K562 (cell line): ENCODE results near the gene IARS1. TPM values are rescaled to one million over a fixed set of nuclear protein-coding genes. Genes with fewer than 3 reads are reported as not detected.

Source experiments
- ATAC-seq: fragments of 200-7000 bp; cut with Tn5 transposase; 3 replicates; pipeline ENCODE4 v1.9.1; 2020; ENCODE audit warnings: moderate library complexity
- BruUV-seq: library from RNA; stranded (reverse); fragments of 400-500 nt; replicated peaks from 2 replicates; lab custom pipeline; 2021; lab: Mats Ljungman, UMichigan
- CTCF ChIA-PET: fragments of 300-600 bp; formaldehyde crosslinking; extraction: SDS; loops from one replicate; lab custom pipeline; 2021; ENCODE audit warnings: low intra/inter-chr PET ratio; lab: Yijun Ruan, JAX
- POLR2A ChIA-PET: fragments of 300-600, 350-650 bp; sonication (Branson Sonifier 250); formaldehyde crosslinking; extraction: SDS; loops from one replicate; lab custom pipeline; 2021; ENCODE audit warnings: antibody characterized with exemption, inconsistent platforms; lab: Yijun Ruan, JAX
- DNase-seq, 4 experiments: peaks; one replicate each; pipeline versions ENCODE4 v3.0.0 to v3.0.0-alpha.2; 2011 to 2018; ENCODE audit warnings: low spot score in 3 of 4, mixed read lengths in 3 of 4; ENCODE audit errors: extremely low read depth in 1 of 4
- FAIRE-seq: peaks from 2 replicates; lab custom pipeline; 2011; peaks lifted over from hg19 to GRCh38; lab: Jason Lieb, UNC
- H2AFZ ChIP-seq: 2 replicates; pipeline ENCODE4 v1.6.0; 2011; ENCODE audit warnings: low read depth, low read length, control low read depth, inconsistent platforms
- H3K27ac ChIP-seq: fragments of 200-600 bp; 3 replicates; pipeline ENCODE4 v1.8.0; 2011; ENCODE audit warnings: low read depth, mild to moderate bottlenecking, control low read depth, inconsistent platforms, low read length, moderate library complexity, mixed read lengths; ENCODE audit errors: extremely low read depth
- H3K27me3 ChIP-seq, 2 experiments: fragments of 300-600 bp in 1 of 2; 2 replicates in 1 of 2; 3 replicates in 1 of 2; pipeline versions ENCODE4 v1.6.0 to v1.8.0; 2011; ENCODE audit warnings: inconsistent platforms in 2 of 2, low read length in 2 of 2, mild to moderate bottlenecking in 1 of 2, mixed read lengths in 1 of 2, moderate library complexity in 1 of 2; ENCODE audit not compliant: control insufficient read depth in 2 of 2, insufficient read depth in 2 of 2
- H3K36me3 ChIP-seq: fragments of 300-600 bp; 3 replicates; pipeline ENCODE4 v1.8.0; 2011; ENCODE audit warnings: mild to moderate bottlenecking, low read length, inconsistent platforms; ENCODE audit not compliant: control insufficient read depth, insufficient read depth
- H3K4me1 ChIP-seq, 2 experiments: fragments of 200-600 bp in 1 of 2; replicated peaks in 1 of 2; 2 replicates in 1 of 2; 3 replicates in 1 of 2; pipeline versions ENCODE4 v1.5.1 to v1.8.0; 2011; ENCODE audit warnings: inconsistent platforms in 2 of 2, low read length in 2 of 2, mild to moderate bottlenecking in 1 of 2, mixed read lengths in 1 of 2, moderate library complexity in 1 of 2; ENCODE audit not compliant: control insufficient read depth in 2 of 2, insufficient read depth in 2 of 2
- H3K4me2 ChIP-seq: 2 replicates; pipeline ENCODE4 v1.6.1; 2011; ENCODE audit warnings: low read length, control low read depth, inconsistent platforms, mixed read lengths; ENCODE audit not compliant: insufficient read depth
- H3K4me3 ChIP-seq: fragments of 200-600 bp; sonication (generic), shearing (Covaris generic); 2 replicates; pipeline ENCODE4 v1.5.1; 2016; ENCODE audit warnings: control low read depth, inconsistent platforms
- H3K79me2 ChIP-seq: fragments of 200-600 bp; 3 replicates; pipeline ENCODE4 v1.8.0; 2011; ENCODE audit warnings: low read length, inconsistent platforms; ENCODE audit not compliant: control insufficient read depth, insufficient read depth
- H3K9ac ChIP-seq, 2 experiments: 2 replicates each; pipeline versions ENCODE4 v1.6.0 to v1.6.1; 2011; ENCODE audit warnings: low read depth in 2 of 2, low read length in 2 of 2, control low read depth in 1 of 2, inconsistent platforms in 1 of 2, mild to moderate bottlenecking in 1 of 2, mixed read lengths in 1 of 2; ENCODE audit not compliant: insufficient read depth in 1 of 2
- H3K9me1 ChIP-seq: one replicate; pipeline ENCODE4 v1.6.0; 2011; ENCODE audit warnings: inconsistent platforms, mild to moderate bottlenecking, low read length, moderate library complexity; ENCODE audit not compliant: control insufficient read depth, insufficient read depth
- H3K9me3 ChIP-seq: replicated peaks from 2 replicates; pipeline ENCODE4 v1.5.1; 2011; ENCODE audit warnings: low read depth, low read length, inconsistent platforms; ENCODE audit not compliant: control insufficient read depth, insufficient read depth
- H4K20me1 ChIP-seq: replicated peaks from 2 replicates; pipeline ENCODE4 v1.6.1; 2011; ENCODE audit warnings: low read length, inconsistent platforms, mixed read lengths; ENCODE audit not compliant: control insufficient read depth, insufficient read depth
- C11orf30 ChIP-seq: fragments of 450-650 bp; IDR thresholded peaks from 2 replicates; pipeline ENCODE4 v1.6.1; 2016; ENCODE audit warnings: low read depth, mild to moderate bottlenecking
- RBFOX2 ChIP-seq: fragments of 200-400 bp; formaldehyde crosslinking; IDR thresholded peaks from 2 replicates; pipeline ENCODE4 v1.6.1; 2017; ENCODE audit warnings: low read depth, mild to moderate bottlenecking, low read length, moderate library complexity
- SMARCB1 ChIP-seq: IDR thresholded peaks from 2 replicates; pipeline ENCODE4 v1.6.1; 2011; ENCODE audit warnings: improper control_type of control experiment, low read depth; ENCODE audit not compliant: insufficient read length
- ZNF239 ChIP-seq: fragments of 250-450 bp; sonication (Bioruptor Pico); IDR thresholded peaks from 2 replicates; pipeline ENCODE4 v1.4.0; 2020; ENCODE audit warnings: mild to moderate bottlenecking
- ZNF316 ChIP-seq: fragments of 450-650 bp; IDR thresholded peaks from 2 replicates; pipeline ENCODE4 v1.6.1; 2016
- ZNF717 ChIP-seq: fragments of 250-450 bp; sonication (Bioruptor Pico); IDR thresholded peaks from 2 replicates; pipeline ENCODE4 v1.5.0; 2021
- WGBS: fragments of 100-300 bp; shearing (Covaris generic); methylation state at CpG from one replicate; pipeline ENCODE4 v1.1.6; 2016; ENCODE audit warnings: low coverage, mixed read lengths; ENCODE audit not compliant: insufficient coverage; ENCODE audit errors: missing lambda C conversion rate; 5-methylcytosine and 5-hydroxymethylcytosine counted together
- in situ Hi-C: fragments of 300-500 bp; cut with MboI; formaldehyde crosslinking; loops from 4 replicates; pipeline ENCODE4 v1.15.0; 2018; ENCODE audit warnings: inconsistent platforms, mixed read lengths
- intact Hi-C: fragments of 100-400 bp; cut with micrococcal nuclease; formaldehyde crosslinking; loops from 2 replicates; pipeline ENCODE4 v1.14.2; 2022
- polyA plus RNA-seq, 8 experiments: library from polyadenylated mRNA; depleted of rRNA in 4 of 8; stranded (reverse) in 5 of 8; unstranded in 3 of 8; fragments of >200 nt; fragmentation: Nextera tagmentation in 2 of 8; fragmentation: Illumina TruSeq in 1 of 8; extraction: Ambion mirVana in 2 of 8; extraction: Trizol in 1 of 8; gene quantifications; 2 replicates each; pipeline versions ENCODE4 v1.2.1 to v1.2.3, GENCODE V29; 2011 to 2014; ENCODE audit warnings: inconsistent platforms in 1 of 8, missing spikeins in 1 of 8
- total RNA-seq, 7 experiments: library from RNA; depleted of rRNA in 6 of 7; stranded (reverse); fragments of >200 nt in 6 of 7; fragmentation: Illumina TruSeq in 2 of 7; extraction: Trizol in 2 of 7; gene quantifications; 2 replicates each; pipeline versions ENCODE4 v1.2.1 to v1.2.3, GENCODE V29; 2011 to 2021; ENCODE audit warnings: low replicate concordance in 1 of 7

The IARS1 gene
- total and polyA plus RNA-seq, 9 of the 15 experiments (the other 6 are each of a cell fraction or from before 2014, with no cell fraction given) = 119 to 371 (median 234) TPM

DNA sequence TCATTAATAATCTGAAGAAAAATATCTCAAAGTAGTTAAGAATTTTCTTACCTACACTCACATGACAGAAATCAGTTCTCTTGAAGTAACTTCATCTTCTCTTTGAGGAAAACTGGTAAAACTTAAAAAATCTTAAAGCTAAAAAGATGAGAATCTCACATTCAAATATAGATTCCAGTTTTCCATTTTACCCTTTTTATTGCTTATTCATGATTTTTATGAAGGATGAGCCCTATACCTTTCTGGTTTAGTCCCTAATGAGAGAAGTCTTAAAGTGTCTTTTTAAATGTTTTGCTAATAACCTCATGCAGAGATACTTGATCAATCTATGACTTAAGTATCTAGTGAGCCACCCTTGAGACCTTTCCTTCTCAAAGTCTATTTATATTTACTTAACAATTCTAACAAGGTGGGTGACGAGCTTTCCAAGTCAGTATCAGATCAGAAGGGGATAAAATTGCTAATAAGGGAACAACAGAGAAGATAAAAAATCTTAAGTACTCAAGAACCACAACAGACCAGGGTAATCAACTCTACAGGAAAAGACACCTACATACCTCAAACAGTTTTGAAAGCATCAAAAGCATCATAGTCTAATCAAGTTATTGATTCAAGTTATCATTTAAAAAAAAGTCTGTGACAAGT, 2.6 kb downstream of the IARS1 start:
- ATAC-seq (no peak), FAIRE-seq (no peak), DNase-seq (no peak)
- Histone ChIP-seq H3K4me1 (peaks cover 7 to 18% of the 10 kb centered on the region in 2 experiments), H4K20me1 (peaks cover 5% of the 10 kb centered on the region), H3K36me3 (peaks cover 73% of the 10 kb centered on the region), H3K9ac (peak overlapping the region in 1 of 2 experiments; percentile 100; a peak in 1 of 4 replicates), H3K27ac (no peak overlapping the region), H3K27me3 (no peaks in the 10 kb centered on the region), H3K9me3 (no peaks in the 10 kb centered on the region), H3K4me3 (0 out of 2 replicates have a peak overlapping the region, but pooled peaks have one; percentile 70), H3K79me2 (peaks cover 99% of the 10 kb centered on the region), H3K9me1 (peaks cover 4% of the 10 kb centered on the region), H2AFZ (no peak overlapping the region), H3K4me2 (peak overlapping the region; percentile 100; the same call in 1 of the 2 replicates)
- BruUV-seq = no TSS peak
- ChIA-PET POLR2A (interaction anchor here (0.8 to 3.7 kb wide), 5 partner anchors 12 to 155 kb away, joined by 3 to 58 read pairs (median 5); partner anchors contain the start of gene CENPP), CTCF (no interaction called here)
- whole genome bisulfite sequencing = 68% methylated on average over 1 of the region's 1 CpG
- in situ Hi-C loops (no loop called here), intact Hi-C loops (no loop called here)
- no peak for TF ChIP-seq ZNF717 (CRISPR knock-in tag)
- TF ChIP-seq SMARCB1 = no peak
- peak; percentile 60 for TF ChIP-seq RBFOX2
- peak; percentile 77 for TF ChIP-seq ZNF316
- TF ChIP-seq C11orf30 = peak; percentile 59
- TF ChIP-seq ZNF239 (CRISPR knock-in tag) = no peak
